Fibroblast of lung (primary cell): ENCODE measurements around the gene TRAP1. TPM values are rescaled to one million over a fixed set of nuclear protein-coding genes. Genes with fewer than 3 reads are reported as not detected.

Experiments
- DNase-seq, 2 donors: peaks; one replicate each; pipeline versions ENCODE4 v3.0.0 to v3.0.0-alpha.2; 2010; ENCODE audit warnings: low read depth in 2 of 2
- H2AFZ ChIP-seq: 2 replicates; pipeline ENCODE4 v1.5.1; 2012; ENCODE audit warnings: low read length, control low read depth, inconsistent platforms
- H3K27ac ChIP-seq: 2 replicates; pipeline ENCODE4 v1.5.1; 2011; ENCODE audit warnings: low read length, control low read depth; ENCODE audit not compliant: insufficient read depth
- H3K27me3 ChIP-seq: 2 replicates; pipeline ENCODE4 v1.5.1; 2011; ENCODE audit warnings: mild to moderate bottlenecking, low read length; ENCODE audit not compliant: control insufficient read depth, insufficient read depth
- H3K36me3 ChIP-seq: 2 replicates; pipeline ENCODE4 v1.5.1; 2011; ENCODE audit warnings: low read length; ENCODE audit not compliant: control insufficient read depth, insufficient read depth
- H3K4me1 ChIP-seq: 2 replicates; pipeline ENCODE4 v1.5.1; 2011; ENCODE audit warnings: low read length; ENCODE audit not compliant: control insufficient read depth, insufficient read depth; ENCODE audit errors: extremely low read depth
- H3K4me2 ChIP-seq: 2 replicates; pipeline ENCODE4 v1.5.1; 2011; ENCODE audit warnings: low read length, control low read depth; ENCODE audit not compliant: insufficient read depth; ENCODE audit errors: extremely low read depth
- H3K4me3 ChIP-seq, 4 experiments: fragments of 200-600 bp in 1 of 4; sonication (generic) in 1 of 4; replicated peaks in 1 of 4; 2 replicates each; pipeline ENCODE4 v1.5.1; 2011 to 2016; ENCODE audit warnings: low read length in 4 of 4, low read depth in 3 of 4, mild to moderate bottlenecking in 3 of 4, control low read depth in 2 of 4, inconsistent platforms in 1 of 4, mixed read lengths in 1 of 4; ENCODE audit not compliant: insufficient read depth in 1 of 4; ENCODE audit errors: control extremely low read depth in 1 of 4
- H3K79me2 ChIP-seq: 2 replicates; pipeline ENCODE4 v1.5.1; 2012; ENCODE audit warnings: mild to moderate bottlenecking, low read length, inconsistent platforms; ENCODE audit not compliant: control insufficient read depth, insufficient read depth
- H3K9ac ChIP-seq: 2 replicates; pipeline ENCODE4 v1.5.1; 2011; ENCODE audit warnings: mild to moderate bottlenecking, low read length, control low read depth; ENCODE audit not compliant: insufficient read depth
- H3K9me3 ChIP-seq: 2 replicates; pipeline ENCODE4 v1.5.1; 2012; ENCODE audit warnings: low read depth, low read length; ENCODE audit not compliant: control insufficient read depth, insufficient read depth
- H4K20me1 ChIP-seq: 2 replicates; pipeline ENCODE4 v1.5.1; 2011; ENCODE audit warnings: low read length; ENCODE audit not compliant: control insufficient read depth, insufficient read depth; ENCODE audit errors: extremely low read depth
- EZH2 ChIP-seq: IDR thresholded peaks from 2 replicates; pipeline ENCODE4 v1.5.1; 2012; ENCODE audit warnings: low read length, control low read depth, mild to moderate bottlenecking; ENCODE audit errors: missing control alignments
- polyA plus RNA-seq, 2 donors: library from polyadenylated mRNA; depleted of rRNA in 1 of 2; stranded (reverse) in 1 of 2; unstranded in 1 of 2; fragments of >200 nt; gene quantifications; 2 replicates each; pipeline ENCODE4 v1.2.1, GENCODE V29; 2011 to 2012; ENCODE audit warnings: missing spikeins in 1 of 2
- total RNA-seq: library from RNA; depleted of rRNA; stranded (reverse); fragments of >200 nt; gene quantifications from 2 replicates; pipeline ENCODE4 v1.2.1, GENCODE V29; 2014
- TF ChIP-seq, protein P1 (sequence below), 2 donors: IDR thresholded peaks in 1 of 2; conservative IDR thresholded peaks in 1 of 2; 1 replicate in 1 of 2; 2 replicates in 1 of 2; pipeline ENCODE4 v1.5.1; 2011 to 2012; ENCODE audit warnings: low read length in 2 of 2, control low read depth in 1 of 2, inconsistent platforms in 1 of 2, low read depth in 1 of 2, mild to moderate bottlenecking in 1 of 2

TRAP1 gene
- total and polyA plus RNA-seq, 2 donors (not counting 1 experiment from before 2014, with no cell fraction given): 52.1 to 97.8 TPM

GRCh38 chr16:3646348-3646920 lies 70.9 kb downstream of the TRAP1 start:
- H3K4me3 ChIP-seq: no peak overlapping the region
- H3K4me2 ChIP-seq: no peak overlapping the region
- H3K9me3 ChIP-seq: no peaks in the 10 kb centered on the region
- no peaks in the 10 kb centered on the region for H3K4me1 ChIP-seq
- no peaks in the 10 kb centered on the region for H3K79me2 ChIP-seq
- TF ChIP-seq, protein P1, sequence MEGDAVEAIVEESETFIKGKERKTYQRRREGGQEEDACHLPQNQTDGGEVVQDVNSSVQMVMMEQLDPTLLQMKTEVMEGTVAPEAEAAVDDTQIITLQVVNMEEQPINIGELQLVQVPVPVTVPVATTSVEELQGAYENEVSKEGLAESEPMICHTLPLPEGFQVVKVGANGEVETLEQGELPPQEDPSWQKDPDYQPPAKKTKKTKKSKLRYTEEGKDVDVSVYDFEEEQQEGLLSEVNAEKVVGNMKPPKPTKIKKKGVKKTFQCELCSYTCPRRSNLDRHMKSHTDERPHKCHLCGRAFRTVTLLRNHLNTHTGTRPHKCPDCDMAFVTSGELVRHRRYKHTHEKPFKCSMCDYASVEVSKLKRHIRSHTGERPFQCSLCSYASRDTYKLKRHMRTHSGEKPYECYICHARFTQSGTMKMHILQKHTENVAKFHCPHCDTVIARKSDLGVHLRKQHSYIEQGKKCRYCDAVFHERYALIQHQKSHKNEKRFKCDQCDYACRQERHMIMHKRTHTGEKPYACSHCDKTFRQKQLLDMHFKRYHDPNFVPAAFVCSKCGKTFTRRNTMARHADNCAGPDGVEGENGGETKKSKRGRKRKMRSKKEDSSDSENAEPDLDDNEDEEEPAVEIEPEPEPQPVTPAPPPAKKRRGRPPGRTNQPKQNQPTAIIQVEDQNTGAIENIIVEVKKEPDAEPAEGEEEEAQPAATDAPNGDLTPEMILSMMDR (conservative IDR thresholded peaks at IDR 0.05 in 1 of 2, IDR thresholded peaks at IDR 0.05 in 1 of 2; ENCODE audit: low read depth in 1 of 2, low read length in 2 of 2): no peak
- no peak for TF ChIP-seq EZH2
- no peak overlapping the region for H2AFZ ChIP-seq
- no peaks in the 10 kb centered on the region for H3K27me3 ChIP-seq
- peaks cover 5% of the 10 kb centered on the region for H3K36me3 ChIP-seq
- DNase-seq: no peak
- H3K9ac ChIP-seq: no peak overlapping the region
- no peaks in the 10 kb centered on the region for H4K20me1 ChIP-seq
- H3K27ac ChIP-seq: no peak overlapping the region

GRCh38 chr16:3645504-3646347 lies 71.6 kb downstream of the TRAP1 start:
- H3K79me2 ChIP-seq: no peaks in the 10 kb centered on the region
- no peaks in the 10 kb centered on the region for H3K27me3 ChIP-seq
- no peak overlapping the region for H2AFZ ChIP-seq
- H4K20me1 ChIP-seq: no peaks in the 10 kb centered on the region
- no peak overlapping the region for H3K27ac ChIP-seq
- H3K4me1 ChIP-seq: no peaks in the 10 kb centered on the region
- no peak overlapping the region for H3K9ac ChIP-seq
- DNase-seq: peak; percentile 64 to 76
- no peak overlapping the region for H3K4me3 ChIP-seq
- H3K9me3 ChIP-seq: no peaks in the 10 kb centered on the region
- TF ChIP-seq EZH2: no peak
- TF ChIP-seq, protein P1 (conservative IDR thresholded peaks at IDR 0.05 in 1 of 2, IDR thresholded peaks at IDR 0.05 in 1 of 2; ENCODE audit: low read depth in 1 of 2, low read length in 2 of 2): no peak
- H3K4me2 ChIP-seq: no peak overlapping the region
- peaks cover 5% of the 10 kb centered on the region for H3K36me3 ChIP-seq

GRCh38 chr16:3645108-3645503 lies 72.2 kb downstream of the TRAP1 start:
- Histone ChIP-seq H3K27me3 (no peaks in the 10 kb centered on the region), H3K79me2 (no peaks in the 10 kb centered on the region), H3K9me3 (no peaks in the 10 kb centered on the region), H3K4me3 (no peak overlapping the region), H3K4me1 (no peaks in the 10 kb centered on the region), H2AFZ (no peak overlapping the region), H3K4me2 (no peak overlapping the region), H3K27ac (no peak overlapping the region), H3K36me3 (peaks cover 5% of the 10 kb centered on the region), H4K20me1 (no peaks in the 10 kb centered on the region), H3K9ac (no peak overlapping the region)
- DNase-seq: no peak
- TF ChIP-seq, protein P1 (conservative IDR thresholded peaks at IDR 0.05 in 1 of 2, IDR thresholded peaks at IDR 0.05 in 1 of 2; ENCODE audit: low read depth in 1 of 2, low read length in 2 of 2): no peak
- no peak for TF ChIP-seq EZH2
